Right lobe of liver (tissue), 4 donors: ENCODE data around the gene SLC30A1.

Source experiments
- POLR2A ChIP-seq: fragments of 450-650 bp; IDR thresholded peaks from one replicate; pipeline ENCODE4 v1.6.1; 2017; ENCODE audit warnings: antibody characterized with exemption, mild to moderate bottlenecking
- TF ChIP-seq, protein P1 (sequence below), 4 donors: fragments of 200-600 bp in 3 of 4; fragments of 450-650 bp in 1 of 4; IDR thresholded peaks; one replicate each; pipeline versions ENCODE4 v1.5.1 to v1.8.0; 2016 to 2022; ENCODE audit warnings: antibody characterized with exemption in 4 of 4, mild to moderate bottlenecking in 2 of 4
- donor health status: DM: no; HTN: no; CAD: no.
- donor health status: DM: no; HTN: no; CAD: no.
- donor health status: DM: no; HTN: yes; CAD: no.

- no peak for TF ChIP-seq POLR2A
- TF ChIP-seq, protein P1, sequence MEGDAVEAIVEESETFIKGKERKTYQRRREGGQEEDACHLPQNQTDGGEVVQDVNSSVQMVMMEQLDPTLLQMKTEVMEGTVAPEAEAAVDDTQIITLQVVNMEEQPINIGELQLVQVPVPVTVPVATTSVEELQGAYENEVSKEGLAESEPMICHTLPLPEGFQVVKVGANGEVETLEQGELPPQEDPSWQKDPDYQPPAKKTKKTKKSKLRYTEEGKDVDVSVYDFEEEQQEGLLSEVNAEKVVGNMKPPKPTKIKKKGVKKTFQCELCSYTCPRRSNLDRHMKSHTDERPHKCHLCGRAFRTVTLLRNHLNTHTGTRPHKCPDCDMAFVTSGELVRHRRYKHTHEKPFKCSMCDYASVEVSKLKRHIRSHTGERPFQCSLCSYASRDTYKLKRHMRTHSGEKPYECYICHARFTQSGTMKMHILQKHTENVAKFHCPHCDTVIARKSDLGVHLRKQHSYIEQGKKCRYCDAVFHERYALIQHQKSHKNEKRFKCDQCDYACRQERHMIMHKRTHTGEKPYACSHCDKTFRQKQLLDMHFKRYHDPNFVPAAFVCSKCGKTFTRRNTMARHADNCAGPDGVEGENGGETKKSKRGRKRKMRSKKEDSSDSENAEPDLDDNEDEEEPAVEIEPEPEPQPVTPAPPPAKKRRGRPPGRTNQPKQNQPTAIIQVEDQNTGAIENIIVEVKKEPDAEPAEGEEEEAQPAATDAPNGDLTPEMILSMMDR (IDR thresholded peaks at IDR 0.05): no peak
These were observed 52.9 kb downstream of the SLC30A1 start for GRCh38 chr1:211526101-211526500.
